ENCODE data around the gene HSPBP1.

The HSPBP1 gene

DNA sequence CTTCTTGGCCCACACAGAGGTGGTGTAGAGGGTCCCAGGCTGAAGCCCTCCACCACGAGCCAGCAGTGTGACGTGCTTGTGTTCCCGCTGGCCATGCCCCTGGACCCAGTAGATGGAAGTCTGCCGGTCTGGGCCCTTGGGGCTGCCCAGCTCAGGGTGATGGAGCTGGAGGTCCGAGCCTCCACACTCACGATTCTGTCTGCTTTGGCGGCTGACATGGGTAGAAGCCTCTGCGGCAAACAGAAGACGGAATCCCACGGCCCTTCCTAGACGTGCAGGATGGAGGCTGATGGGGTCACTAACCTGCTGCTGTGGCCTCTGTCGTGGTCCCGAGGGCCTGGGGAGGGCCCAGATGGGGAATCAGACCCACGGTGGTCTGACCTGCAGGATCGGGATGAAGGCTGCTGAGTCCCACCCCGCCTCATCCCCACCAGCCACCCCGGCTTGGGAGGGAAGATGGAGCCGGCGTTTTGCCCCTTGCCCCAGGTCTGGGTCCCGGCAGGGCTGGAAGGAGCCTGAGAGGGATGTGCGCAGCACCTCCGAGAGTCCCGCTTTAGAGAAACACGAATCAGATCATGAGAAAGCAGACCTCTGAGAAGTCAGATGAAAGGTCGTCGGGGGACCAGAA is 55.8 kb downstream of the HSPBP1 start:
- H3K79me2 ChIP-seq (ENCODE audit: insufficient read depth, low read length) = no peaks in the 10 kb centered on the region

DNA sequence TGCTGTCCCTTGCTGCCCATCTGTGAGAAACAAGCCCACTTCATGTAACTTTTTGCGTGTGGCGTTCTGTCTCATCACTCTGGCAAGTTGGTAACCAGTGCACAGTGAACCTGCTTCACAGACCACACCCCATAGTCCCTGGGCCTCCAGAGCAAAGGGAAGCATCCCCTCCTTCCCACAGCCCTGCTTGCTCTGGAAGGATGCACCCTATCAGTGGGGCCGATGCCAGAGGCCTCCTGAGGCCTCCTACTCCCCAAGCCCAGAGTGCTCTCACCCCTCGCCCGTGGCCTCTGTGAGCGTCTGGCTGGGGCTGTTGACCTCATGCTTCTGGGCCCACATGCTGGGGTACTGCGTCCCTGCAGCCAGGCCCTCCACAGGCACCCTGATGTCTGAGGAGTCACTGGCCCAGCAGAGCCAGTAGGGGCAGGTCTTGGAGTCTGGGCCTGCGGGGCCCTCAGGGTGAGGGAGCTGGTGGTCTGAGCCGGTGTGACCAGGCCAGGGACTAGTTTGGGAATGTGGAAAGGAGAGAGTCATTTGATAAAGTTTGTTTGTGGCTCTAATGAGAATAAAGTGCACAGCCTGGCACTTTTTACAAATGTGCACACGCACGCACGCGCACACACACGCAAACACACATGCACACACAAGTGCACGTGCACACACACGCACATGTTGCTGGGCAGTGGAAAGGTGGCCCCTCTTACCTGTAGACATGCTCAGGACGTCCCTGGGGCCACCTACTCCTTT is 56.4 kb downstream of the HSPBP1 start:
- H3K9me3 ChIP-seq (ENCODE audit: low read length) = 0 out of 2 replicates have a peak, but pooled peaks cover 2% of the 10 kb centered on the region
- H3K27ac ChIP-seq (ENCODE audit: low read depth, low read length, poor library complexity, severe bottlenecking) = no peak overlapping the region
- 0 out of 2 replicates have a peak, but pooled peaks cover 4% of the 10 kb centered on the region for H3F3A ChIP-seq (ENCODE audit: insufficient read depth, low read length)
- no peaks in the 10 kb centered on the region for H3K79me2 ChIP-seq (ENCODE audit: insufficient read depth, low read length)
- TF ChIP-seq, protein P1, sequence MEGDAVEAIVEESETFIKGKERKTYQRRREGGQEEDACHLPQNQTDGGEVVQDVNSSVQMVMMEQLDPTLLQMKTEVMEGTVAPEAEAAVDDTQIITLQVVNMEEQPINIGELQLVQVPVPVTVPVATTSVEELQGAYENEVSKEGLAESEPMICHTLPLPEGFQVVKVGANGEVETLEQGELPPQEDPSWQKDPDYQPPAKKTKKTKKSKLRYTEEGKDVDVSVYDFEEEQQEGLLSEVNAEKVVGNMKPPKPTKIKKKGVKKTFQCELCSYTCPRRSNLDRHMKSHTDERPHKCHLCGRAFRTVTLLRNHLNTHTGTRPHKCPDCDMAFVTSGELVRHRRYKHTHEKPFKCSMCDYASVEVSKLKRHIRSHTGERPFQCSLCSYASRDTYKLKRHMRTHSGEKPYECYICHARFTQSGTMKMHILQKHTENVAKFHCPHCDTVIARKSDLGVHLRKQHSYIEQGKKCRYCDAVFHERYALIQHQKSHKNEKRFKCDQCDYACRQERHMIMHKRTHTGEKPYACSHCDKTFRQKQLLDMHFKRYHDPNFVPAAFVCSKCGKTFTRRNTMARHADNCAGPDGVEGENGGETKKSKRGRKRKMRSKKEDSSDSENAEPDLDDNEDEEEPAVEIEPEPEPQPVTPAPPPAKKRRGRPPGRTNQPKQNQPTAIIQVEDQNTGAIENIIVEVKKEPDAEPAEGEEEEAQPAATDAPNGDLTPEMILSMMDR (IDR thresholded peaks at IDR 0.05; ENCODE audit: low read length) = no peak
- no peak for TF ChIP-seq EZH2 (IDR thresholded peaks at IDR 0.05; ENCODE audit: borderline replicate concordance, low read length)
- no peaks in the 10 kb centered on the region for H4K20me1 ChIP-seq (ENCODE audit: insufficient read depth, low read length)
- peaks cover 74% of the 10 kb centered on the region for H3K36me3 ChIP-seq (ENCODE audit: insufficient read depth, low read length)
- no peak overlapping the region for H2AFZ ChIP-seq (ENCODE audit: low read length)
- no peaks in the 10 kb centered on the region for H3K27me3 ChIP-seq (ENCODE audit: insufficient read depth, low read length)
- H3K4me2 ChIP-seq (ENCODE audit: low read length) = no peak overlapping the region
- no peaks in the 10 kb centered on the region for H3K4me1 ChIP-seq (ENCODE audit: insufficient read depth, low read length, severe bottlenecking)
- H3K9ac ChIP-seq (ENCODE audit: low read length) = no peak overlapping the region
- H3K9me2 ChIP-seq (ENCODE audit: low read depth, low read length) = no peaks in the 10 kb centered on the region
- no peak overlapping the region for H3K4me3 ChIP-seq (ENCODE audit: low read depth, low read length, poor library complexity, severe bottlenecking)

More for the DNA sequence above, 55.8 kb downstream of the HSPBP1 start:
- 0 out of 2 replicates have a peak, but pooled peaks cover 4% of the 10 kb centered on the region for H3F3A ChIP-seq (ENCODE audit: insufficient read depth, low read length)
- 0 out of 2 replicates have a peak, but pooled peaks cover 2% of the 10 kb centered on the region for H3K9me3 ChIP-seq (ENCODE audit: low read length)
- no peak overlapping the region for H3K4me2 ChIP-seq (ENCODE audit: low read length)
- H3K27ac ChIP-seq (ENCODE audit: low read depth, low read length, poor library complexity, severe bottlenecking) = no peak overlapping the region
- TF ChIP-seq EZH2 (IDR thresholded peaks at IDR 0.05; ENCODE audit: borderline replicate concordance, low read length) = no peak
- TF ChIP-seq, protein P1 (IDR thresholded peaks at IDR 0.05; ENCODE audit: low read length) = no peak
- peaks cover 80% of the 10 kb centered on the region for H3K36me3 ChIP-seq (ENCODE audit: insufficient read depth, low read length)
- H3K4me3 ChIP-seq (ENCODE audit: low read depth, low read length, poor library complexity, severe bottlenecking) = no peak overlapping the region
- H4K20me1 ChIP-seq (ENCODE audit: insufficient read depth, low read length) = no peaks in the 10 kb centered on the region
- H3K9ac ChIP-seq (ENCODE audit: low read length) = no peak overlapping the region
- no peak overlapping the region for H2AFZ ChIP-seq (ENCODE audit: low read length)
- H3K27me3 ChIP-seq (ENCODE audit: insufficient read depth, low read length) = no peaks in the 10 kb centered on the region
- no peaks in the 10 kb centered on the region for H3K4me1 ChIP-seq (ENCODE audit: insufficient read depth, low read length, severe bottlenecking)
- H3K9me2 ChIP-seq (ENCODE audit: low read depth, low read length) = no peaks in the 10 kb centered on the region

DNA sequence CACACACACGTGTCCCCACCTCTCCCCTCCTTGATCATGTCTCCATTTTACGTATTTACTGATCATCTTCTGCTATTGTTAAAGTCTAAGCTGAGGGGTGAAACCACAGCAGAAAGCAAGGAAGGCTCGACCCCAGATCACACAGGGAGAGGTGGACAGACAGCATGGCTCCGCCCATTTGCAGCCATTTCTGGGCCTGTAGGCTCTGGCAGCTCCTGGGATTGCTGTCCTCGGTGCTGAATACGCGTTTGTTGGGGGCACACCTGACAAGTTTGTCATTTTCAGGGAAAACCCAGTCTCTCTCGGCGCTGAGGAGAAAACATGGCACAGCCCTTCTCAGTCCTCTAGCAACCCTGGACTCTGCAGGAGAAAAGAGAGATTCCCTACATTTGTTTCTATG is 59.4 kb downstream of the HSPBP1 start:
- Histone ChIP-seq H3K4me3 (ENCODE audit: low read depth, low read length, poor library complexity, severe bottlenecking) (no peak overlapping the region), H3K9ac (ENCODE audit: low read length) (no peak overlapping the region), H3F3A (ENCODE audit: insufficient read depth, low read length) (0 out of 2 replicates have a peak, but pooled peaks cover 4% of the 10 kb centered on the region), H3K9me2 (ENCODE audit: low read depth, low read length) (no peaks in the 10 kb centered on the region), H4K20me1 (ENCODE audit: insufficient read depth, low read length) (no peaks in the 10 kb centered on the region), H3K79me2 (ENCODE audit: insufficient read depth, low read length) (no peaks in the 10 kb centered on the region), H3K4me1 (ENCODE audit: insufficient read depth, low read length, severe bottlenecking) (peaks cover 12% of the 10 kb centered on the region), H3K27me3 (ENCODE audit: insufficient read depth, low read length) (no peaks in the 10 kb centered on the region), H3K36me3 (ENCODE audit: insufficient read depth, low read length) (peaks cover 44% of the 10 kb centered on the region), H3K27ac (ENCODE audit: low read depth, low read length, poor library complexity, severe bottlenecking) (no peak overlapping the region), H3K4me2 (ENCODE audit: low read length) (no peak overlapping the region), H2AFZ (ENCODE audit: low read length) (no peak overlapping the region), H3K9me3 (ENCODE audit: low read length) (0 out of 2 replicates have a peak, but pooled peaks cover 2% of the 10 kb centered on the region)
- TF ChIP-seq EZH2 (IDR thresholded peaks at IDR 0.05; ENCODE audit: borderline replicate concordance, low read length) = no peak
- TF ChIP-seq, protein P1 (IDR thresholded peaks at IDR 0.05; ENCODE audit: low read length) = no peak
